ENCODE data around the gene TGIF2. TPM values are rescaled to one million over a fixed set of nuclear protein-coding genes. Genes with fewer than 3 reads are reported as not detected.

The TGIF2 gene
- total and polyA plus RNA-seq, 12 donors, result 3.4 to 17.9 (median 11.2) TPM

DNA sequence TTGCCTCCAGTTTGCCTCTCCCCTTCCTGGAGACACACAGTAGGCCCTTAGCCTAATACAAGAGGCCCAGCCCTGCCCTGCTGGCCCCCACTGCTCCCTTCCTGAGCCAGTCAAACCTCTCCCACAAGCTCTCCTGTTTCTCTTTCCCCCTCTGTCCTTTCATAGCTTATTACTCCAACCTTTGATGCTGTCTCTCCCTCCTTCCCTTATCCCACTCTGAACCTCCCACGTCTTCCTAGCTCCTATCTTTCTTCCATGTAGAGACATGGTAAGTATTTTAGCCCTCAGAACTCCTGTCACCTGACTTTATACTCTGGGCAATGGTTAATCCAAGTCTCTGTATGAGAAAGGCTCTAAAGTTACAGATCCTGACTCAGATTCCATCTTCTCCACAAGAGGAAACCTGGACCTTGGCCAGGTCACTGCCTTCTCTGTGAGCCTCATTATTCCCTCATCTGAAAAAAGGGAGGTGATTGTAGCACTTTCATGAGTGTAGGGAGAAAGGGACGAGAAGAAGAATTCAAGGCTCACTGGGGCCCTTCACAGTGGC lies 6.7 kb downstream of the TGIF2 start:
- H3K4me1 ChIP-seq (replicated peaks in 1 of 2), result peaks cover 0 to 11% of the 10 kb centered on the region in 2 donors
- TF ChIP-seq, protein P1, sequence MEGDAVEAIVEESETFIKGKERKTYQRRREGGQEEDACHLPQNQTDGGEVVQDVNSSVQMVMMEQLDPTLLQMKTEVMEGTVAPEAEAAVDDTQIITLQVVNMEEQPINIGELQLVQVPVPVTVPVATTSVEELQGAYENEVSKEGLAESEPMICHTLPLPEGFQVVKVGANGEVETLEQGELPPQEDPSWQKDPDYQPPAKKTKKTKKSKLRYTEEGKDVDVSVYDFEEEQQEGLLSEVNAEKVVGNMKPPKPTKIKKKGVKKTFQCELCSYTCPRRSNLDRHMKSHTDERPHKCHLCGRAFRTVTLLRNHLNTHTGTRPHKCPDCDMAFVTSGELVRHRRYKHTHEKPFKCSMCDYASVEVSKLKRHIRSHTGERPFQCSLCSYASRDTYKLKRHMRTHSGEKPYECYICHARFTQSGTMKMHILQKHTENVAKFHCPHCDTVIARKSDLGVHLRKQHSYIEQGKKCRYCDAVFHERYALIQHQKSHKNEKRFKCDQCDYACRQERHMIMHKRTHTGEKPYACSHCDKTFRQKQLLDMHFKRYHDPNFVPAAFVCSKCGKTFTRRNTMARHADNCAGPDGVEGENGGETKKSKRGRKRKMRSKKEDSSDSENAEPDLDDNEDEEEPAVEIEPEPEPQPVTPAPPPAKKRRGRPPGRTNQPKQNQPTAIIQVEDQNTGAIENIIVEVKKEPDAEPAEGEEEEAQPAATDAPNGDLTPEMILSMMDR (IDR thresholded peaks at IDR 0.05), result no peak
- TF ChIP-seq POLR2A (IDR thresholded peaks at IDR 0.05), result no peak
- H3K36me3 ChIP-seq (replicated peaks in 1 of 2), result peaks cover 0 to 18% of the 10 kb centered on the region in 2 donors
- H3K27me3 ChIP-seq, result no peaks in the 10 kb centered on the region
- intact Hi-C loops (cut with DNase I), result no loop called here
- H3K4me3 ChIP-seq, result no peak overlapping the region
- no peak for DNase-seq
- H3K9me3 ChIP-seq (replicated peaks in 1 of 3), result no peaks in the 10 kb centered on the region
- no peak overlapping the region for H3K27ac ChIP-seq
- 81 to 95% (median 92%) methylated on average over 2 of the region's 2 CpGs for WGBS, 4 donors

DNA sequence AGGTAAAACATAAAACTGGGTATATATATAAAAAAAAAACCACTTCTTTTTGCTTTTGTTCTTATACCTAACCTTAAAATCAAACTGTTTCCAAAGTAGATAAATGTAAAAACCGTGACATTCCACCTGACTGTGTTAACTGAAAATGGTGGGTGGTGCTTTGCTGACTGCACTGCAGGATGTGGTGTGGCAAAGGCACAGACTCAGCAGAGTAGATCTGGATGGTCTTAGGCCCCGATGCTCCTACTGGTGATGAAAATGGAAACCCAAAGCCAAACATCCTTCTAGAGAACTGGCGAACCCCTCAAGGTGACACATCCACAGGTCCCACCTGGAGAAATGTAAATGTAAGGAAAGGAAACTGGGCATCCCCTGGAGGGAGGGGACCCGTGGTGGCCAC lies 8.9 kb downstream of the TGIF2 start:
- intact Hi-C loops (cut with DNase I), result no loop called here
- TF ChIP-seq POLR2A (IDR thresholded peaks at IDR 0.05), result no peak
- TF ChIP-seq, protein P1 (IDR thresholded peaks at IDR 0.05), result no peak
- 76 to 91% (median 89%) methylated on average over 4 of the region's 4 CpGs for WGBS, 4 donors
- H3K4me1 ChIP-seq (replicated peaks in 1 of 2), result peaks cover 0 to 4% of the 10 kb centered on the region in 2 donors
- no peaks in the 10 kb centered on the region for H3K9me3 ChIP-seq (replicated peaks in 1 of 3)
- no peak overlapping the region for H3K27ac ChIP-seq
- H3K4me3 ChIP-seq, result no peak overlapping the region
- H3K36me3 ChIP-seq (replicated peaks in 1 of 2), result peaks cover 0 to 18% of the 10 kb centered on the region in 2 donors
- no peak for DNase-seq
- H3K27me3 ChIP-seq, result no peaks in the 10 kb centered on the region

DNA sequence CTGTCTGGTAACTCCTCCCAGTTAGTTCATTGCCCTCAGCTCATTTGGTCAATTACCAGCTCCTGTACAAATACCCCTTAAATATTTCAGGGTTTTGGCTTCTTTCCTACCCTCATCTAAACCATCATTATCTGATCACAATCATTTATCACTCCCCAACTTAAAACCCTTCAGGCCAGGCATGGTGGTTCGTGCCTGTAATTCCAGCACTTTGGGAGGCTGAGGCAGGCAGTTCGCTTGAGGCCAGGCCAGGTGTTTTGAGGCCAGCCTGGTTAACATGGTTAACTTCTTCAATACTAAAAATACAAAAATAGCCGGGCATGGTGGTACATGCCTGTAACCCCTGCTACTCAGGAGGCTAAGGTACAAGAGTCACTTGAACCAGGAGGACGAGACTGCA lies 9.4 kb downstream of the TGIF2 start:
- Histone ChIP-seq H3K4me3 (no peak overlapping the region), H3K9me3 (replicated peaks in 1 of 3) (no peaks in the 10 kb centered on the region), H3K27me3 (no peaks in the 10 kb centered on the region), H3K4me1 (replicated peaks in 1 of 2) (peaks cover 0 to 9% of the 10 kb centered on the region in 2 donors), H3K36me3 (replicated peaks in 1 of 2) (peaks cover 0 to 18% of the 10 kb centered on the region in 2 donors), H3K27ac (no peak overlapping the region)
- TF ChIP-seq POLR2A (IDR thresholded peaks at IDR 0.05), result no peak
- TF ChIP-seq, protein P1 (IDR thresholded peaks at IDR 0.05), result no peak
- no peak for DNase-seq
- 87 to 96% (median 93%) methylated on average over 4 of the region's 4 CpGs for WGBS, 4 donors
- intact Hi-C loops (cut with DNase I), result no loop called here

DNA sequence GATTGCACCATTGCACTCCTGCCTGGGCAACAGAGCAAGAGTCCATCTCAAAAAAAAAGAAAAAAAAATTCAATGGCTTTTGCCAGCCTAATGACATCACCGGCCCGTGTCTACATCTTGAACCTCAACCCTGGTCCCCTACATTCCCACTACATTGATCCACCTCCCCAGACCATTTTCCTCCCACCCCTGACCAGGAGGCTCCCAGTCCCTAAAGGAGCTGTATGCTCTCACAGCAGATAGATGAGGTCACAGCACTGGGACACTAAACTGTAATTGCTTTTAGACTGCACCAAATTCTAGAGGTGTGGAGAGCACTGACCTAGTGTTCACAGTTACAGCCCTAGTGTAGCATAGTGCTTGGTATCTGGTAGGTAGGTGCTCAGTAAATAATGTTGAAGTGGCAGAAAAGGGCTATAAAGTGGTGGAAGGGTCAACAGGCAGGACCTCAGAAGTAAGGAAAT lies 10.7 kb downstream of the TGIF2 start:
- DNase-seq, result no peak
- Histone ChIP-seq H3K9me3 (replicated peaks in 1 of 3) (no peaks in the 10 kb centered on the region), H3K27me3 (no peaks in the 10 kb centered on the region), H3K27ac (no peak overlapping the region), H3K36me3 (replicated peaks in 1 of 2) (peaks cover 0 to 18% of the 10 kb centered on the region in 2 donors), H3K4me3 (no peak overlapping the region), H3K4me1 (replicated peaks in 1 of 2) (peaks cover 0 to 10% of the 10 kb centered on the region in 2 donors)
- intact Hi-C loops (cut with DNase I), result no loop called here
- WGBS, 4 donors, result 88 to 97% (median 89%) methylated on average over 2 of the region's 2 CpGs
- no peak for TF ChIP-seq POLR2A (IDR thresholded peaks at IDR 0.05)
- TF ChIP-seq, protein P1 (IDR thresholded peaks at IDR 0.05), result no peak

All from adrenal gland (tissue), 12 donors.